Measurements from ENCODE around the gene RNF146. TPM values are rescaled to one million over a fixed set of nuclear protein-coding genes. Genes with fewer than 3 reads are reported as not detected.
A peak's percentile ranks its signal among the peaks of the same experiment; 100 is the strongest.

The RNF146 gene
- total and polyA plus RNA-seq, 2 of the 13 experiments (the other 11 are each of a cell fraction or from before 2014, with no cell fraction given): 18.8 to 27.6 TPM

- TF ChIP-seq ZHX2 (IDR thresholded peaks at IDR 0.05; ENCODE audit: low read depth) (no peak), ZHX2 (CRISPR knock-in tag; IDR thresholded peaks at IDR 0.05; ENCODE audit: borderline replicate concordance) (no peak)
These were observed 17.0 kb upstream of the RNF146 start (continued) for GRCh38 chr6:127249621-127250020.

GRCh38 chr6:127255286-127255685 lies 11.4 kb upstream of the RNF146 start:
- 8% methylated on average over 6 of the region's 6 CpGs for WGBS (ENCODE audit: low lambda C conversion rate)
- CTCF ChIA-PET (ENCODE audit: low intra/inter-chr PET ratio, low total read pairs): no interaction called here
- no peak for TF ChIP-seq ZNF749 (CRISPR knock-in tag; IDR thresholded peaks at IDR 0.05; ENCODE audit: borderline replicate concordance)
- no peak for TF ChIP-seq CREB3 (CRISPR knock-in tag; IDR thresholded peaks at IDR 0.05)
- no peak for TF ChIP-seq IRF1 (CRISPR knock-in tag; IDR thresholded peaks at IDR 0.05; ENCODE audit: low read depth)
- no peak for TF ChIP-seq GMEB2 (CRISPR knock-in tag; IDR thresholded peaks at IDR 0.05; ENCODE audit: low read depth)
- TF ChIP-seq YEATS2 (CRISPR knock-in tag; IDR thresholded peaks at IDR 0.05; ENCODE audit: borderline replicate concordance): no peak
- TF ChIP-seq ZNF572 (CRISPR knock-in tag; IDR thresholded peaks at IDR 0.05): no peak
- TF ChIP-seq MLXIP (CRISPR knock-in tag; IDR thresholded peaks at IDR 0.05; ENCODE audit: borderline replicate concordance): no peak

More at GRCh38 chr6:127255286-127255685, 11.4 kb upstream of the RNF146 start:
- Histone ChIP-seq H3K4me3 (replicated peaks in 1 of 3; ENCODE audit: insufficient read depth in 1 of 3, low read depth in 2 of 3, low read length in 3 of 3) (peak overlapping the region in 2 of 3 experiments; percentile 12 to 32; a peak in 3 of 6 replicates), H2AFZ (ENCODE audit: low read length) (peak overlapping the region; percentile 67), H3K79me2 (ENCODE audit: insufficient read depth, low read length) (no peaks in the 10 kb centered on the region), H4K20me1 (ENCODE audit: insufficient read depth, low read length) (no peaks in the 10 kb centered on the region), H3K36me3 (replicated peaks in 1 of 2; ENCODE audit: control insufficient read depth in 1 of 2, insufficient read depth in 2 of 2, low read length in 2 of 2) (no peaks in the 10 kb centered on the region), H3K9me3 (ENCODE audit: low read length) (no peaks in the 10 kb centered on the region), H3K9ac (ENCODE audit: insufficient read depth, low read depth, low read length) (no peak overlapping the region), H3K27me3 (ENCODE audit: control insufficient read depth in 1 of 2, insufficient read depth in 2 of 2, low read length in 2 of 2) (no peaks in the 10 kb centered on the region), H3K4me1 (ENCODE audit: insufficient read depth, low read length) (no peaks in the 10 kb centered on the region), H3K4me2 (ENCODE audit: low read depth, low read length) (peak overlapping the region; percentile 62), H3K27ac (ENCODE audit: extremely low read length, insufficient read depth, low read length) (no peak overlapping the region)
- ATAC-seq: peak; percentile 36; the same call in 2 of the 3 replicates
- no peak for FAIRE-seq
- POLR2A ChIA-PET: interaction anchor here (2.8 kb wide), 1 partner anchor 11 kb away, joined by 24 read pairs; the partner anchor contains the start of gene RNF146
- no TSS peak for BruUV-seq (replicated peaks)
- intact Hi-C loops (cut with micrococcal nuclease; ENCODE audit: unreplicated experiment): no loop called here
- in situ Hi-C loops (cut with HindIII; ENCODE audit: extremely low pct_ligation_motif_present, low pct_unique_long_range_greater_than_20kb): no loop called here
- no peak for DNase-seq (ENCODE audit: low spot score)
